ENCODE measurements around the gene SSBP2. TPM values are rescaled to one million over a fixed set of nuclear protein-coding genes. Genes with fewer than 3 reads are reported as not detected.

The SSBP2 gene
- total and polyA plus RNA-seq, 2 of the 8 experiments (the other 6 are each of a cell fraction or from before 2014, with no cell fraction given), result 21.5 to 36.2 TPM

DNA sequence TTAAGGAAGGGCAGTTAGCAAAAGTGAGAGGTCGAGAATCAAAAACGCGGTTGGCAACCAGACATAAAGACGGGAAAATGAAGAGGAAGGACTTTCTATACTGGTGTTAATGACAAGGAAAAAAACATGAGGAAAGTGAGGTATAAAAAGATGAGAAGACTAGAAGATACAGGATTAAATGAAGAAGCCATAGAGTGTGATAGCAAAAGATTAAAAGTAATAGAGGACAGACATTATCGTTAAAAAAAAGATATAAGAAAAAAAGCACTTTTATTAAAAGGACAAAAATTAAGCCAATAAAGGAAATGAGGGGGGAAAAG is 1.7 kb upstream of the SSBP2 start (continued):
- TF ChIP-seq, protein P1, sequence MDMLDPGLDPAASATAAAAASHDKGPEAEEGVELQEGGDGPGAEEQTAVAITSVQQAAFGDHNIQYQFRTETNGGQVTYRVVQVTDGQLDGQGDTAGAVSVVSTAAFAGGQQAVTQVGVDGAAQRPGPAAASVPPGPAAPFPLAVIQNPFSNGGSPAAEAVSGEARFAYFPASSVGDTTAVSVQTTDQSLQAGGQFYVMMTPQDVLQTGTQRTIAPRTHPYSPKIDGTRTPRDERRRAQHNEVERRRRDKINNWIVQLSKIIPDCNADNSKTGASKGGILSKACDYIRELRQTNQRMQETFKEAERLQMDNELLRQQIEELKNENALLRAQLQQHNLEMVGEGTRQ (IDR thresholded peaks at IDR 0.05; ENCODE audit: low read length), result no peak
